Measurements from ENCODE around the gene NHSL1. TPM values are rescaled to one million over a fixed set of nuclear protein-coding genes. Genes with fewer than 3 reads are reported as not detected.

NHSL1 gene
- total and polyA plus RNA-seq, 9 of the 15 experiments (the other 6 are each of a cell fraction or from before 2014, with no cell fraction given): 0.09 to 0.20 TPM; not detected in 7

- TF ChIP-seq ZBTB12 (CRISPR knock-in tag; IDR thresholded peaks at IDR 0.05) (peak; percentile 51), SAFB (IDR thresholded peaks at IDR 0.05; ENCODE audit: borderline replicate concordance, low read depth, low read length) (no peak), CBFA2T2 (conservative IDR thresholded peaks at IDR 0.05) (no peak), PRDM10 (IDR thresholded peaks at IDR 0.05; ENCODE audit: partially characterized antibody) (peak; percentile 43), ARID3A (IDR thresholded peaks at IDR 0.05; ENCODE audit: borderline replicate concordance, low read depth, low read length) (no peak), C11orf30 (IDR thresholded peaks at IDR 0.05; ENCODE audit: low read depth) (no peak), ETS1 (conservative IDR thresholded peaks at IDR 0.05; ENCODE audit: control insufficient read depth, low read depth, low read length) (peak; percentile 29; the same call in 1 of the 2 replicates), MCM2 (IDR thresholded peaks at IDR 0.05; ENCODE audit: low read depth) (no peak)
Observed at GRCh38 chr6:138403801-138404665, 95.3 kb downstream of the NHSL1 start, which contains the start of gene HEBP2 (continued).

Data from K562 (cell line).